Measurements from ENCODE around the gene FEM1A.
A peak's percentile ranks its signal among the peaks of the same experiment; 100 is the strongest.
"Not testable (repeated sequence)": the region's sequence is repeated elsewhere in the genome, so short reads cannot be mapped to it uniquely, and the experiment has no call there.

FEM1A gene

DNA sequence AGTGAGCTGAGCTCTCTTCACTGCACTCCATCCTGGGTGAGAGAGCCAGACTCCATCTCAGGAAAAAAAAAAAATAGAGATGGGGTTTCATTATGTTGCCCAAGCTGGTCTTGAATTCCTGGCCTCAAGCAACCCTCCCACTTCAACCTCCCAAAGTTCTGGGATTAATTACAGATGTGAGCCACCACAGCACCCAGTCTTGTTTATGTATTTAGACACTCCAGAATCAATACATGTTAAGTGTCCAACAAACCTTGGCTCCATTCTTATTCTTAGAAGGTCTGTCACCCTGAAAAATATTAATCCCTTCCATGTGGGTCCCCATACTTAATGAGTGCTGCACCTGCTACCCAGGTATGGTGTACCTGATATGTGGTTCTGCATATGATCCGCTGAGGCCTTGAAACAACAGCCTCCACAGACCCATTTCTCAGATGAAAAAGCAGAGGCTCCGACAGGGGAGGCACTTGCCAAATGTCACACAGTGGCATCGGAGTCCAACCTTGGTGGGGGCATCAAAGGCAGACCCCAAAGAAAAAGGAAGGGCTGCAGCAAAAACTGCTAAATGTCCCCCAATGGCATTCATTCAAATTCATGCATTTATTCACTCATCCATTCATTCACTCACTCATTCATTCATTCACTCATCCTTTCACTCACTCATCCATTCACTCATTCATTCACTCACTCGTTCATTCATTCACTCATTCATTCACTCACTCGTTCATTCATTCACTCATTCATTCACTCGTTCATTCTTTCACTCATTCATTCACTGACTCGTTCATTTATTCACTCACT, 23.3 kb downstream of the FEM1A start:
- DNase-seq, result no peak

DNA sequence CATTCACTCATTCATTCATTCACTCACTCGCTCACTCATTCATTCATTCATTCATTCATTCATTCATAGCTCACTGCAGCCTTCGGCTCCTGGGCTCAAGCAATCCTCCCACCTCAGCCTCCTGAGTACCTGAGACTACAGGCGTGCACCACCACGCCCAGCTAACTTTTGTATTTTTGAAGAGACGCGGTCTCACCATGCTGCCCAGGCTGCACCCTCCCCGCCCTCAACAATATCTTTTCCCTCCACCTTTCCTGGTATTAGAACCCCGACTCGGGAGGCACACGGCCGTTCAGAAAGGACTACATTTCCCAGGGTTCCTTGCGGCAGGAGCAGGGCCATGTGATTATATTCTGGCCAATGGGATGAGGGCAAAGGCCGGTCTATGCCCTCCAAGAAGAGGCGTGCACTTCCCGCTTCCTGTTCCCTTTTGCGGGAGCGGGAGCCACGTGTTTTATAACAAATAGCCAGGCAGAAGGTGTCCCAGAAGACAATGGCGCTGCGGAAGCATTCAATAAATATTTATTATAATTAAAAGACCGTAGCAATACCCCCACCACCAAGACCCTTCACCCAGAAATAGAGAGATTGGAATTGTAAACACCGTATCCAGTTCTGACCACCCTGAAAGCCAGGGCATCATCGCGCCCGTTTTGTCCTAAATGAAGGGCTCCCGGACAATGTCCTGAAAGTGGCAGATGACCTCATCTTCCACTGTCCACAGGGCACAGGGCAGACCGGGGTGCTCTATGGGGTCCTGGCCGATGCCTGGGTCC, 24.1 kb downstream of the FEM1A start:
- DNase-seq, result peak; percentile 94

DNA sequence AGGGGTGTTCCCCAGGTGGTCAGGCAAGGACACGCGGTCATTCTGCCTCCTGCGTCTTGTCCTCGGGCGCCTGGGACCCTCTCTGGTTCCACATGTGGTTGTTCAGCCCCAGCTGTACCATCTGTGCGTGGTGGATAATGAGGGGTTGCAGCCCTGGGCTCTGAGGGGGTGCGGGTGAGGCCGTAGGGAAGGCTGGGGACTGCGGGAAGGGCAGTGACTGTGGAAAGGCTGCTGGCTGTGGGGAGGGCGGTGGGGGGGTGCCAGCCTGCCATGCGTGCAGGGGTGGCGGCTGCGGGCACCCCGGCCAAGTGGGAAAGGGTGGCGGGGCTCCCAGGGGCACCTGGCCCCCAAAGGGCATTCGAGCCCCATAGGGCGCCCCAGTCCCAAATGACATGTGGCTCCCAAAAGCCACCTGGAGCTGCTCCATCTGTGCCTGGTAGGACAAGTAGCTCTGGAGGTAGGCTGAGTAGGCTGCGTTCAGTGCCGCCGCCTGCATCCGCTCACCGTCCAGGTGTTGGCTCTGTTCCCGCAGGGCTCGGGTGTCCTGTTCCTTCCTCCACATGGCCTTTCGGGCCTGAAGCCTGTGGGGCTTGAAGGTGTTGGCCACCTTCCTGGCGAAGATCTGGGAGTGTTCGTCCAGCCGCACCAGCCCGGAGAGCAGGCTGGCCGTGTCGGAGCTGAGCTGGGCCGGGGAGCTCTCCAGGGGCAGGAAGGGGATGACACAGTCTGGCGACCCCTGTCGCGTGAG, 24.8 kb downstream of the FEM1A start:
- no peak for DNase-seq

DNA sequence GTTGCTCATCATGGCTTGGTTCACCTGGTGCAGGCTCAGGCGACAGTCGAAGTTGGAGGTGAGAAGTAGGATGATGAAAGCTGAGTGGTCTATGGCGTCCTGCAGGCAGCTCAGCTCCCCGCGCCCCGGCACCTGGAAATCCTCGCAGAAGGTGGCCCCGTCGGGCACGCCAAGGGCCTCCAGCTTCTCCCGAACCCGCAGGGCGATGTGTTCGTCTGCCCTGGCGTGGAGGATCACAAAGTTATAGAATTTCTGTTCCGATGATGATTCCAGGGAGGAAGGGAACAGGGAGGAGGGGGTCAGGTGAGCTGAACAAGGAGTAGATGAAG, 25.4 kb downstream of the FEM1A start:
- DNase-seq, result no peak

DNA sequence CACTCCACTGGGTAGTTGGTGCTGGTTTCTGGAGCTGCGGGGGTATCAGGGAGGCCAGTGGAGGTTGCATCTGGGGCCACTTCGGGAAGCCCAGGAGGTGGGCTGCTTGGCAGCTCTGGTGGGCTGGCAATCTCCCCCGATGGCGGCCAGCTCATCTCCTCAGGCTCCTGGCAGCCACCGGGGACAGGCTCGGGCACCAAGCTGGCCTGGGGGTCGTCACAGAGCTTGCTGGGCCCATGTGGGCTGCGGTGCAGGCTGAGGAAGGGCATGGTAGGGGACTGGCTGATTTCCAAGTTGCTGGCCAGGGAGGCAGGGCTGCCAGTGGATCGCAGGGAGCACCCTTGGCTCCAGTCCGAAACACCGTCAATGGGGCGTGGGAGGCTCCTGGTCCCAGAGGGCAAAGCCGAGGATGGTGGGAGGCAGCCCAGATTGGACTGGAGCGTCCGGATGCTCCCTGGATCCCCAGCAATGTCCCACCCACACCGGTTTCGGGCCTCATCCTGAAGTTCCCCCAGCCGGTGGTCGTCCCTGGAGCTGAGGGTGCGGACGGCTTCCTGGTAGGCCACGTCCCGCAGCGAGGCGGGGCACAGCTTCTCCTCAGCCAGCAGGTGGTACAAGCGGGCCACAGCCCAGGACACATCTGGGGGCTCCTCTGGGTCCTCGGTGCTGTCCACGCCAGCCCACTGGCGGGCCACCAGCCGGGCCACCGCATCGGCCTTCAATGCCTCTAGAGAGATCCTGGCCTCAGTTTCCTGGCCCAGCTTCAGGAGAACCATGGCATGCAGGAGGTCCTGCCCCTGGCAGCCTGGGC, 26.1 kb downstream of the FEM1A start:
- no peak for DNase-seq

DNA sequence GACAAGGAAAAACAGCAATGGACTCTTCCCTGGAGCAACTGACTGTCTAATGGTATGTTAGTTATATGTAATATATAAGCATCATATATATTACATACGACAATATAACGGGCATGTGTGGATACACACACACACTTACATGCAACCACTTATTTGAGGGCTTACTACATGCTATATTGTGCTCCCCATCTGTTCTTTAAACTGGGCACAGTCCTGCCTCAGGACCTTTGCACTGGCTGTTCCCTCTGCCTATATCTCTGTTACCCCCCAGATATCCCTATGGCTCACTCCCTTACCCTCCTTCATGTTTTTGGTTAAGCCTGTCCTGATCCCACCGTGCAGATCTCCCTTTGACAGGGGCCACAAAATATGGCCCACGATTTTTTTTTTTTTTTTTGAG, 29.7 kb downstream of the FEM1A start:
- DNase-seq, result no peak

DNA sequence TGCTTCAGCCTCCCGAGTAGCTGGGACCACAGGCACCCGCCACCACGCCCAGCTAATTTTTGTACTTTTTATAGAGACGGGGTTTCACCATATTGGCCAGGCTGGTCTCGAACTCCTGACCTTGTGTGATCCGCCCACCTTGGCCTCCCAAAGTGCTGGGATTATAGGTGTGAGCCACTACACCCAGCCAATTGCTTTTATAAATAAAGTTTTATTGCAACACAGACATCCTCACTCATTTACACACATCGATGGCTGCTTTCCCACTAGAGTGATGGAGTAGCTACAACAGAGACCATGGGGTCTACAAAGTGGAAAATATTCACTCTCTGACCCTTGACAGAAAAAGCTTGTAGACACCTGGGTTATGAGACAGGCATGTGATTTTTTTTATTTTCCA, 30.8 kb downstream of the FEM1A start:
- not testable (repeated sequence) for DNase-seq

DNA sequence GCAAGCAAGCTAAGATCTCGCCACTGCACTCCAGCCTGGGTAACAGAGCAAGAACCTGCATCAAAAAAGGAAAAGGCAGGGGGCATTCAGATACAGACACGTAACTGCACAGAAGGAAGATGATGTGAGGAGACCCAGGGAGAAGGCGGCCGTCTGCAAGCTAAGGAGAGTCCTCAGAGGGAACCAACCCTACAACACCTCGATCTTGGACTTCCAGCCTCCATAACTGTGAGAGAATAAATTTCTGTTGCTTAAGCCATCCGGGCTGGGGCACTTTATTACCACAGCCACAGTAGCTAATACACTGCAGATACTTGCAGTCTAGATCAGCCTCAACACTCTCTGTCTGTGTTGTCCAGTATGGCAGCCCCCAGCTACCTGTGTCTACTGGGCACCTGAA, 32.0 kb downstream of the FEM1A start:
- DNase-seq, result no peak

DNA sequence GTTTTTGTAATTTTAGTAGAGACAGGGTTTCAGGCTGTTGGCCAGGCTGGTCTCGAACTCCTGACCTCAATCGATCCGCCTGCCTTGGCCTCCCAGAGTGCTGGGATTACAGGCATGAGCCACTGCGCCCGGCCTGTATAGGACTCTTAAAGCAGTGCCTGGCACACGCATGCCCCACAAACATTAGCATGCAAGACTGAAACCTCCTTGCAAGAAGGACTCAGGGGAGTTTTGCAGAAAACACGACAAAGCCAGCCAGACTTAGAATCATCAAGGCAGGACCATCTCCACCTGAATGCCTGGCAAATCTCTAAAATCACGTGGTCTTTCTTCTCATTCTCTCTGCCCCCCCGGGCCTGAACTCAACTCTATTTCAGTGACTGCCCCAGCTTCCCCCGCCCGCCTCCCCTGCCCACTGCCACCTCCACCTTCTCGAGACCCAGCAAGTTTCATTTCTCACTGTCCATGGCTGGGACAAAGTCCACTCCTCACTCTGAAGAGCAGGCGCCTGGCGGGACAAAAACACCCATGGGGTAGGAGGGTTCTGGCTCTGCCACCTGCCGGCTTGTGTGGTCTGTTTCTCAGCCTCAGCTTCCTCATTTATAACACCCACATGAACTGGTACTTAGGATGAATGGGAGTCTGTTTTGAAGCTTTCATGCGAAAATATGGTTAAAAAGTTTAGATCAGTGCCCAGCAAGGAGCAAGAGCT, 37.6 kb downstream of the FEM1A start:
- DNase-seq, result no peak

DNA sequence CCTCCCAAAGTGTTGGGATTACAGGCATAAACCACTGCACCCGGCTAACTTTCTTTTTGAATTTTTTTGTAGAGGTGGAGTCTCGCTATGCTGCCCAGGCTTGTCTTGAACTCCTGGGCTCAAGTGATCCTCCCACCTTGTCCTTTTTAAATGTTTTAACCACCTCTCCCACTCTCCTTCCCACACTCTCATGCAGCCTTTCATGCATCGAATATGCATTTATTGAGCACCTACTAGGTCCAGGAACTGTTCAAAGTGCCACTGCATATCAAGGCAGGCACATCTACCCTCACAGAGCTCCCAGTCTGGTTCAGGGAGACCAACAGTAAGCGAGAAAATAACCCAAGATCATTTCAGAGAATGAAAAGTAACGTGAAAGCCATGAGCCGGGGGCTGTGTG, 38.8 kb downstream of the FEM1A start:
- no peak for DNase-seq

DNA sequence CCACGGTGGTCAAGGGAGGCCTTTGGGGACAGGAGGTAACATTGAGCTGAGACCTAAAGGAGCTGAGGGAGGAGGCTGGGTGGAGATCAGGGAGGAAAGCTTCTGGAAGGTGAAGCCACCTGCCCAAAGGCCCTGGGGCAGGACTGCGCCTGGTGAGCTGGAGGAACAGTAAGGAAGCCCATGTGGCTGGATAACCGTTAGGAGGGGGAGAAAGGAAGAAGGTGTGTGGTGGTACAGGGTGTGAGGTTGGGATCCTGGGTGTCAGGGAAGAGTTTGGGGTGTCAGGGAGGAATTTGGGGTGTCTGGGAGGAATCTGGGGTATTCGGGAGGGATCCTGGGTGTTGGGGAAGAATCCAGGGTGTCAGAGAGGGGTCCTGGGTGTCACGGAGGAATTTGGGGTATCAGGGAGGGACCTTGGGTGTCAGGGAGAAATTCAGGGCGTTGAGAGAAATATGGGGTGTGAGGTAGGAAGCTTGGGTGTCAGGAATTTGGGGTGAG, 39.3 kb downstream of the FEM1A start:
- DNase-seq, result no peak

DNA sequence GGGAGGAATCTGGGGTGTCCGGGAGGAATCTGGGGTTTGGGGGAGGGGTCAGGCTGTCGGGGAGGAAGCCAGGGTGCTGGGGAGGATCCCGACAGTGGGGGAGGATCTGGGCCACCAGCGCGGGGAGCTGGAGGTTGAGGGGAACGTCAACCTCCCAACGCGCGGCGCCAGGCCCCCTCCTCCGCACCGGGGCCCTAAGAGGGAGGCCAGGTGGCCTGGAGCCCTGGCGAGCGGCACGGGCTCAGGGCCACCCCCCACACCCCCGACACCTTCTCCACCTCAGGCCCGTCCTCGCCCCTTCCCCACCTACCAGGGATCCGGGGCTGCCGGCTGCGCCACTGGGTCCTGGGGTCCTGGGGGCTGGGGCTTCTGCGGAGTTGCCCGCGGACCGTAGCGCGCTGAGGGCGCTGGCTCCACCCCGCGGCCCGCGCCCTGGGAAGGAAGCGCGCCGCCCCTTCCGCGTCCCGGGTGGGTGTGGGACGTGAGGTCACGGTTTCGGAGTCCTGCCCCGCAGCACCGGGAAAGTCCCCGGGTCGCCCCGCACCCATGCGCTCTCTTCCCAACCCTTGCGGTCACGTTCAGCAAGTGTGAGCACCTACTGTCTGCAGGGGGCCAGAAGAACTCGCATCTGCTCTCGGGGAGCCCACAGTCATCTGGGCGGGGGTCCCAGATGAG, 39.9 kb downstream of the FEM1A start, which contains the start of gene TICAM1:
TICAM1 (minus strand) TSS at position 409 of the 675 bp plus-strand sequence. CDS start 13,335 bp downstream, outside the sequence.
- DNase-seq, result no peak

DNA sequence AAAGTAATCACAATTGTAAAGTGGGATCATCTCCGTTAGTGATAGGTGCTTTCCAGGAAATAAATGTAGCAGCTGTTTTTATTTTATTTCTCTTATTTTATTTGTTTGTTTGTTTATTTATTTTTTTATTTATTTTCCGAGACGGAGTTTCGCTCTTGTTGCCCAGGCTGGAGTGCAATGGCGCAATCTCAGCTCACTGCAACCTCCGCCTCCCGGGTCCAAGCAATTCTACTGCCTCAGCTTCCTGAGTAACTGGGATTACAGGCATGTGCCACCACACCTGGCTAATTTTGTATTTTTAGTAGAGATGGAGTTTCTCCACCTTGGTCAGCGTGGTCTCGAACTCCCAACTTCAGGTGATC, 40.4 kb downstream of the FEM1A start:
- not testable (repeated sequence) for DNase-seq

DNA sequence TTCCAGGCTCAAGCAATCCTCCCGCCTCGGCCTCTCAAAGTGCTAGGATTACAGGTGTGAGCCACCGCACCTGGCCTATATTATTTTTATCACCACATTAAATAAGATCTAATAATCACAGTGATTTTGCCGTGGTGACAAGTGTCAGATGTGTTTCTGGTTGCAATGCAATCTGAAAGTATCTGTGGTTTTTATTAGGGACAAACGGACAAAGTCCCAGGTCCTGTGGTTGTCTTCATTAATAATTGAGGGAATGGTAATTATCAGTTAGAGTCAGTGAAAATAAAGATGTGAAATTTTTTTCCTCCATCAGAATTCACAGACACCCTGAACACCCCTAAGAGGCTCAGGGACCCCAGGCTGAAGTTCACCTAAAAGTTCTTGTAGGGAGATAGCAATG, 41.2 kb downstream of the FEM1A start:
- DNase-seq, result no peak

DNA sequence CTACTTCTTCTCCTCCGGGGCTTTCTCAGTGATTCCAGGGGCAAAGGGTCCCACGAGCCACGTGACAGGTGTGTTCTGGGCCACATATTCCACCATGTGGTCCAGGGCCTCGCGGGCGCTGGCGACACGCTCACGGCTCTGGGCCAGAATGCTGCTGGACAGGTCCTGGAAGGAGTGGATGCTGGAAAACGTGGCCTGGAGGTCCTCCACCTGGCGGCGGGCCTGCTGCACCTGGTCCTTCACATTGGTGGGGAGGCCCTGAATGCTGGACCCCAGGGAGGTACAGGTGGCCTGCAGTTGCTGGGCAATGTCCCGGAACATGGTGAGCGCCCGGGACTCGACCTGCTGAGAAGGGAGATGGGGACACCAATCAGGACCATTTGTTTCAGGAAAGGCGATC, 47.7 kb downstream of the FEM1A start:
- DNase-seq, result no peak

DNA sequence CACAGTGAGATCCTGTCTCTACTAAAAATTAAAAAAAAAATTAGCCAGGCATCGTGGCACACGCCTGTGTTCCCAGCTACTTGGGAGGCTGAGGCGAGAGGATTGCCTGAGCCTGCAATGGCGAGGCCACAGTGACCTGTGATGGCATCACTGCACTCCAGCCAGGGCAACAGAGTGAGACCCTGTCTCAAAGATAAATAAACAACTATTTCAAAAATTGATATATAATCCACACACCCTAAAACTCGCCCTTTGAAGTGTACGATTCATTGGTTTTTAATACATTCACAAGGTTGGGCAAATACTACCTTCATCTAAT, 52.1 kb downstream of the FEM1A start:
- DNase-seq, result no peak

DNA sequence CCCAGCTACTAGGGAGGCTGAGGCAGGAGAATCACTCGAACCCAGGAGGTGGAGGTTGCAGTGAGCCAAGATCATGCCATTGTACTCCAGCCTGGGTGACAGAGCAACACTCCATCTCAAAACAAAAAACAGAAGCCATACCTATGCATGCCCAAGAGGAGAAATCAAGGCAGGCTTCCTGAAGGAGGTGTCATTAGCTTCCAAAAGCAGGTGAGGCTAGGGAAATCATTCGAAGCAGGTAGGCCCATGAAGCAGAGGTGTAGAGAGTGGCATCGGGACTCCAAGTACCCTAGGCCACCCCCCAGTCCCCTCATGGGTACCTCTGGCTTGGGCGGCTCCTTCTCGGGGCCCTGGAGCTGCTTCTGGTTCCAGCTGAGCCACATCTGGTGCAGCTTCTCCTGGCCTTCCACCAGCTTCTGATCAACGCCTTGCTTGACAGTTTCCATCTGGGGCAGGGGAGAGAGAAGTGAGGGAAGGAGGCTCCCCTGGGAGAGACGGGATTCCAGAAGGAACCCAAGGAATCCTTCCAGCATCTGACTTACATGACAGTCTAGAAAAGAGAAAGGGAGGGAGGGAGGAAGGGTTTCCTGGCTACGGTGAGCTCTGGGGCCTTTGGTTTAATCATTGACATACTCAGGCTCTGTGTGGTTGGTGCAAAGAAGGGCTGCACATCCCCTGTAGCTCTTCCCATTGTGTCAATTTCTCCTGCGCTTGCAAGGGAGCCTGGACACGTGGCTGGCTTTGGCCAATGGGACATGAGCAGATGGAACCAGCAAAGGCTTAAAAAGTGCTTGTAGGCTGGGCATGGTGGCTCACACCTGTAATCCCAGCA, 53.0 kb downstream of the FEM1A start:
- no peak for DNase-seq

DNA sequence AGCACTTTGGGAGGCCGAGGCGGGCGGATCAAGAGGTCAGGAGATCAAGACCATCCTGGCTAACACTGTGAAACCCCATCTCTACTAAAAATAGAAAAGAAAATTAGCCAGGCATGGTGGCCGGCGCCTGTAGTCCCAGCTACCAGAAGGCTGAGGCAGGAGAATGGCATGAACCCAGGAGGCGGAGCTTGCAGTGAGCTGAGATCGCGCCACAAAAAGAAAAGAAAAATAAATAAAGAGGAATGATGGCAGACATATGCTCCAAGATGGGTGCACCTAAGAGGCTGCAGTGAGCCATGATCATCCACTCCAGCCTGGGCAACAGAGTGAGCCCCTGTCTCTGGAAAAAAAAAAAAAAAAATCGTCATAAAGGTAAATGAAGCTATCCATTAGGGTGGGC, 54.4 kb downstream of the FEM1A start:
- not testable (repeated sequence) for DNase-seq

DNA sequence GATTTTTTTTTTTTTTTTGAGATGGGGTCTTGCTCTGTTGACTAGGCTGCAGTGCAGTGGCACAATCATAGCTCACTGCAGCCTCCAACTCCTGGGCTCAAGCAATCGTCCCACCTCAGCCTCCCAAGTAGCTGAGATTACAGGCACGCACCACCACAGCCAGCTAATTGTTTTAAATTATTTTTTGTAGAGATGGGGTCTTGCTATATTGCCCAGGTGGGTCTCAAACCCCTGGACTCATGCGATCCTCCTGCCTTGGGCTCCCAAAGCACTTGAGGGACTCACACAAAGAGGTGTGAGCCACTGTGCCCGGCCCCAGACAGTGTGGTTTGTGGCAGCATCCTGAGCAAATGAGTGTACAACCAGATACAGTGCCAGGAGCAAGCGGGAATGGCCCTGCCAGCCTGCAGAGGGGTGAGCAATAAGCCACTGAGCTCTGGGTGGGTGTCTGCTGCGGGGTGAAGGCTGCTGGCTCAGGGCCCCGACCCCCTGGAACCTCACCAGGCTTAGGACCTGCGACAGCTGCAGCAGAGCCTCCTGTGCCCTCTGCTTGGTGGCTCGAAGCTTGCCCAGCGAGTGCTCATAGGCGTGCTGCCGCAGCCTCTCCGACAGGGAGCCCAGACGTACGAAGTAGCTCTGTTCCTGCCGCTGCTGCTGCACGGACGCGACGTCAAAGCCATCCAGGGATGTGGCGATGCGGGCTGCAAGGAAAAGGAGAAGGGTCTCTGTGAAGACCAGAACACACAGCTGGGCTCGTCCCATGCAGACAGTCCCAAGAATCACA, 55.8 kb downstream of the FEM1A start:
- no peak for DNase-seq

DNA sequence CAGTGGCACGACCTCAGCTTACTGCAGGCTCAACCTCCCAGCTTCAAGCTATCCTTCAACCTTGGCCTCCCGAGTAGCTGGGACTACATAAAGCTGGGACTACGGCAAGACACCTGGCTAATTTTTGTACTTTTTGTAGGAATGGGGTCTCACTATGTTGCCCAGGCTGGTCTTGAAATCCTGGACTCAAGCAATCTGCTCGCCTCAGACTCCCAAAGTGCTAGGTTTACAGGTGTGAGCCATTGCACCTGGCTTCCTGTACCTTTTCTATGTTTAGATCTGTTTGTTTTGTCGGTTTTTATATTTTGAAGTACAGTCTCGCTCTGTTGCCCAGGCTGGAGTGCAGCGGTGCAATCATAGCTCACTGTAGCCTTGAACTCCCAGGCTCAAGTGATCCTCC, 57.5 kb downstream of the FEM1A start:
- no peak for DNase-seq

All from COR-L47 (cell line).